Heart left ventricle (tissue), 16 donors: ENCODE measurements around the gene CD4. TPM values are rescaled to one million over a fixed set of nuclear protein-coding genes. Genes with fewer than 3 reads are reported as not detected.
"Not testable (repeated sequence)": the region's sequence is repeated elsewhere in the genome, so short reads cannot be mapped to it uniquely, and the experiment has no call there.

Experiments used
- ATAC-seq, 4 donors: fragments of 200-7000 bp; cut with Tn5 transposase; one replicate each; pipeline ENCODE4 v1.9.1; 2020 to 2022; ENCODE audit warnings: moderate library complexity in 4 of 4, mild to moderate bottlenecking in 3 of 4, moderate number of reproducible peaks in 1 of 4
- DNase-seq, 5 donors: peaks; one replicate each; pipeline ENCODE4 v3.0.0-alpha.2; 2020
- H3K27ac ChIP-seq, 12 donors: fragments of 200-600 bp; sonication (generic) in 4 of 12; one replicate each; pipeline versions ENCODE4 v1.5.0 to v1.8.0; 2016 to 2022; ENCODE audit warnings: mild to moderate bottlenecking in 2 of 12
- H3K27me3 ChIP-seq, 9 donors: fragments of 200-600 bp; sonication (generic) in 2 of 9; one replicate each; pipeline versions ENCODE4 v1.5.1 to v1.8.0; 2016 to 2022; ENCODE audit warnings: mild to moderate bottlenecking in 3 of 9
- H3K36me3 ChIP-seq, 9 donors: fragments of 200-600 bp; sonication (generic) in 2 of 9; one replicate each; pipeline versions ENCODE4 v1.5.0 to v1.8.0; 2018 to 2022; ENCODE audit warnings: mild to moderate bottlenecking in 2 of 9
- H3K4me1 ChIP-seq, 12 donors: fragments of 200-600 bp; sonication (generic) in 4 of 12; one replicate each; pipeline versions ENCODE4 v1.5.0 to v1.8.0; 2016 to 2022; ENCODE audit warnings: mild to moderate bottlenecking in 3 of 12
- H3K4me3 ChIP-seq, 12 donors: fragments of 200-600 bp; sonication (generic) in 4 of 12; one replicate each; pipeline versions ENCODE4 v1.5.0 to v1.8.0; 2017 to 2022; ENCODE audit warnings: mild to moderate bottlenecking in 9 of 12, moderate library complexity in 4 of 12
- H3K9me3 ChIP-seq, 12 donors: fragments of 200-600 bp; sonication (generic) in 4 of 12; one replicate each; pipeline versions ENCODE4 v1.5.0 to v1.8.0; 2016 to 2022; ENCODE audit warnings: mild to moderate bottlenecking in 1 of 12
- CTCF ChIP-seq, 12 donors: fragments of 200-600 bp; sonication (generic) in 4 of 12; IDR thresholded peaks; one replicate each; pipeline versions ENCODE4 v1.5.0 to v1.8.0; 2018 to 2022; ENCODE audit warnings: antibody characterized with exemption in 12 of 12, mild to moderate bottlenecking in 5 of 12
- POLR2A ChIP-seq, 2 donors: fragments of 450-650 bp; IDR thresholded peaks; one replicate each; pipeline ENCODE4 v1.6.1; 2017; ENCODE audit warnings: antibody characterized with exemption in 2 of 2, mild to moderate bottlenecking in 2 of 2, moderate library complexity in 2 of 2
- WGBS, 4 donors: extraction: QIAGEN DNeasy Blood & Tissue Kit in 2 of 4; methylation state at CpG; one replicate each; pipeline versions ENCODE4 v1.1.5 to v1.1.7; 2013 to 2018; 5-methylcytosine and 5-hydroxymethylcytosine counted together
- intact Hi-C, 10 donors: fragments of 100-400 bp; cut with DNase I; formaldehyde crosslinking; loops; one replicate each; pipeline versions ENCODE4 v1.11.1 to v1.14.2; 2022
- polyA plus RNA-seq, 2 donors: library from polyadenylated mRNA; stranded (reverse); fragments of 200-250 nt; gene quantifications; one replicate each; pipeline ENCODE4 v1.2.3, GENCODE V29; 2013
- total RNA-seq, 9 donors: library from RNA; depleted of rRNA in 2 of 9; stranded (reverse); fragments of >200 nt in 2 of 9; fragmentation: NEBNext Ultra II Directional in 3 of 9; extraction: Animal tissue kit (Norgen Biotek cat#: 25700) in 3 of 9; gene quantifications; one replicate each; pipeline versions ENCODE4 v1.1.0 to v1.2.4, GENCODE V29; 2016 to 2023
- donor health status: ischemic (EF 13 %, LVEDD 7.1; RV severe dilation, severe dysfunction).
- donor health status: healthy with polysubstance abuse.
- donor health status: DM: no; HTN: yes; CAD: no.
- donor health status: DM: no; HTN: no; CAD: no.
- donor health status: ischemic (EF 25% LVEDD 6.9; RV normal size, moderate dysfunction).
- donor health status: ischemic (EF 25% LVEDD 5.7; RV mildly dilated, moderate dysfunction).
- donor health status: healthy.
- donor health status: DM: yes; HTN: yes; CAD: no.
- donor health status: ischemic (EF 35%, LVEDD 5.7; RV mildly dilated, moderate dysfunction).
- donor health status: nonischemic (EF 11% LVEDD 7.7; RV severe dilation, severe dysfunction).
- donor health status: DM: yes; HTN: yes; CAD: no.
- donor health status: PGD.
- donor health status: ischemic (EF 29% LVEDD 5.4; RV normal size, mild dysfunction).
- donor health status: nonischemic (EF 23%, LVEDD 6.1; RV moderate dilation, normal function).

The CD4 gene
- total and polyA plus RNA-seq, 11 donors, result 1.1 to 71.9 (median 4.6) TPM

- Histone ChIP-seq H3K9me3 (no peaks in the 10 kb centered on the region), H3K4me1 (peaks cover 3 to 14% (median 12%) of the 10 kb centered on the region in 12 donors), H3K36me3 (peaks cover 4 to 73% (median 68%) of the 10 kb centered on the region in 9 donors), H3K27me3 (no peaks in the 10 kb centered on the region), H3K27ac (no peak overlapping the region), H3K4me3 (no peak overlapping the region)
- no peak for DNase-seq
- no peak for TF ChIP-seq POLR2A (IDR thresholded peaks at IDR 0.05)
- TF ChIP-seq CTCF (IDR thresholded peaks at IDR 0.05), result no peak
- WGBS, 4 donors, result 95 to 98% (median 96%) methylated on average over 15 to 16 of the region's 16 CpGs
- intact Hi-C loops, result loop anchor here in 1 of 10 donors (10.0 kb wide), 1 partner anchor 101 kb away; no protein-coding TSS in a partner anchor
- ATAC-seq, result no peak
Observed at GRCh38 chr12:6863586-6864321, 74.4 kb downstream of the CD4 start.

- Histone ChIP-seq H3K36me3 (peaks cover 0 to 73% (median 68%) of the 10 kb centered on the region in 9 donors), H3K4me1 (peaks cover 11 to 28% (median 25%) of the 10 kb centered on the region in 12 donors)
- H3K27ac ChIP-seq, ATAC-seq, H3K27me3 ChIP-seq, DNase-seq, H3K9me3 ChIP-seq, H3K4me3 ChIP-seq: not testable (repeated sequence)
- intact Hi-C loops, result loop anchor here in 2 of 10 donors (5.0 to 10.0 kb wide), 3 partner anchors 99 to 247 kb away; partner anchors contain the start of gene MLF2 (in 2 of the 2)
- WGBS, 4 donors, result 93 to 95% (median 94%) methylated on average over 4 to 5 of the region's 5 CpGs
Observed at GRCh38 chr12:6865307-6865706, 76.0 kb downstream of the CD4 start.

- ATAC-seq, result no peak
- intact Hi-C loops, result loop anchor here in 3 of 10 donors (1.0 to 10.0 kb wide), 4 partner anchors 14 to 246 kb away; partner anchors contain the start of genes MLF2 (in 2 of the 3) and USP5 (in 1 of the 3)
- Histone ChIP-seq H3K4me1 (peaks cover 11 to 38% (median 33%) of the 10 kb centered on the region in 12 donors), H3K36me3 (peaks cover 0 to 73% (median 68%) of the 10 kb centered on the region in 9 donors), H3K27ac (peak overlapping the region in 11 of 12 donors; percentile 96 to 100 (median 99)), H3K27me3 (no peaks in the 10 kb centered on the region), H3K4me3 (peak overlapping the region in 9 of 12 donors; percentile 77 to 100 (median 99)), H3K9me3 (no peaks in the 10 kb centered on the region)
- WGBS, 4 donors, result 82 to 86% (median 84%) methylated on average over 18 to 19 of the region's 19 CpGs
- peak in 1 of 5 donors; percentile 41 for DNase-seq
- TF ChIP-seq POLR2A (IDR thresholded peaks at IDR 0.05) (no peak), CTCF (IDR thresholded peaks at IDR 0.05) (no peak)
Observed at GRCh38 chr12:6866163-6866919, 77.0 kb downstream of the CD4 start.

GRCh38 chr12:6866920-6867412, 77.6 kb downstream of the CD4 start:
- intact Hi-C loops, result loop anchor here in 3 of 10 donors (1.0 to 10.0 kb wide), 4 partner anchors 15 to 245 kb away; partner anchors contain the start of genes MLF2 (in 2 of the 3) and USP5 (in 1 of the 3)
- Histone ChIP-seq H3K4me3 (peak overlapping the region; percentile 77 to 100 (median 98)), H3K27me3 (no peaks in the 10 kb centered on the region), H3K36me3 (peaks cover 0 to 70% (median 64%) of the 10 kb centered on the region in 9 donors), H3K27ac (peak overlapping the region; percentile 96 to 100 (median 99)), H3K4me1 (peaks cover 15 to 44% (median 39%) of the 10 kb centered on the region in 12 donors), H3K9me3 (no peaks in the 10 kb centered on the region)
- ATAC-seq (peak in 3 of 4 donors; percentile 3 to 12 (median 6)), DNase-seq (peak in 2 of 5 donors; percentile 44 to 63)
- WGBS, 4 donors, result 3 to 12% (median 4%) methylated on average over 10 to 33 of the region's 33 CpGs
- TF ChIP-seq CTCF (IDR thresholded peaks at IDR 0.05), result no peak
- TF ChIP-seq POLR2A (IDR thresholded peaks at IDR 0.05), result no peak
